GM12892 (cell line): ENCODE data around the gene SNURF.

Source experiments
- POLR2A ChIP-seq: IDR thresholded peaks from 2 replicates; pipeline ENCODE4 v1.6.1; 2011; ENCODE audit warnings: low read depth, low read length, control low read depth
- POLR2AphosphoS5 ChIP-seq: IDR thresholded peaks from 2 replicates; pipeline ENCODE4 v1.6.1; 2011; ENCODE audit warnings: low read depth, low read length, control low read depth

DNA sequence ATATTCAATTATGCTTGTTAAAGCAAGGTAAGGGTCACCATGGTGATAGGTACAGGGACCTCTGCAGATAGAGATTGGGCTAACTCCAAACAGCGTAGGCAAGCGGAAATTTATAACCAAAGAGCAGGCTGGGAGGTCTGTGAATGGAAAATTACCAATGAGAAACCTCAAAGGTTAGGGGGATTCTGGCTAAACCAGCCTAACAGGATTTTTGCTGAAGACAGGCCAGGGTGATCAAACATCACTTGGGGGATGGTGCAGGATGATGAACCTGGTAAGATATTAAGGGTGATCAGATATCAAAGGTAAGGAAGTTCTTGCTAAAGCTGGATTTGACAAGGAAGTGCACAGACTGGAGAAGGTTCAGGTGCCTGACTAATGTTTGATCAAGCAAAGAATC, 35.3 kb upstream of the SNURF start:
- TF ChIP-seq POLR2A (no peak), POLR2AphosphoS5 (no peak)
